Measurements from ENCODE around the gene WDR46.

WDR46 gene

DNA sequence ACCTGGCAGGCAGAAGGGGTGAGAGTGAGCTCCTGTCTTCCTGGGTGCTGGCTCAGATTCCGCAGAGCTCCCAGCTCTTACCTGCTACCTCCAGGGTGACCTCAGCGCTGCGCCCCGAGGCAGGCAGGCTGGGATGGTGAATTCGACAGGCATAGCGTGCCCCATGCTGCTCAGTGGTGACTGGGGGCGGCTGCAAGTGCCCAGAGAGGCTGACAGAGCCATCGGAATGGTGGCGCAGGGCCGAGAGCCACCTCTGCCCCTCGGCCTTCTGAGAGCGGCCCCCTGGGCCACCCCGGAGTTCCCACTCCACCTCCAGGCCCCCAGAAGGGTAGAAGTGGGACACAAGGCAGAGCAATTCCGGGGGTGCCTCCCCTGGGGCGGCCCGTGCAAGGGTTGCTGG is 15.2 kb upstream of the WDR46 start:
- POLR2A ChIA-PET = no interaction called here
- no peak for DNase-seq
- H3K9me3 ChIP-seq (ENCODE audit: control extremely low read depth in 1 of 5, control insufficient read depth in 4 of 5, insufficient read depth in 2 of 5, low read depth in 1 of 5, low read length in 4 of 5) = no peaks in the 10 kb centered on the region
- no peaks in the 10 kb centered on the region for H3K27me3 ChIP-seq (replicated peaks in 2 of 5; ENCODE audit: control insufficient read depth in 4 of 5, insufficient read depth in 5 of 5, low read length in 4 of 5)
- WGBS (ENCODE audit: insufficient coverage) = 97% methylated on average over 16 of the region's 16 CpGs
- CTCF ChIA-PET = interaction anchor here (2.1 kb wide), 1 partner anchor 14 kb away, joined by 6 read pairs; the partner anchor contains the start of gene PFDN6
- H3K4me3 ChIP-seq (ENCODE audit: control insufficient read depth in 1 of 7, extremely low read depth in 1 of 7, insufficient read depth in 4 of 7, low read depth in 2 of 7, low read length in 6 of 7) = no peak overlapping the region
- H3K36me3 ChIP-seq (ENCODE audit: control insufficient read depth in 4 of 4, insufficient read depth in 4 of 4, low read length in 3 of 4) = peaks cover 15 to 64% (median 44%) of the 10 kb centered on the region in 4 experiments
- H3K27ac ChIP-seq (ENCODE audit: insufficient read depth in 1 of 2, low read depth in 1 of 2, low read length in 2 of 2, poor library complexity in 1 of 2, severe bottlenecking in 2 of 2) = no peak overlapping the region
- H3K4me1 ChIP-seq (ENCODE audit: control extremely low read depth in 1 of 4, control insufficient read depth in 4 of 4, insufficient read depth in 4 of 4, low read length in 3 of 4) = peaks cover 0 to 16% (median 13%) of the 10 kb centered on the region in 4 experiments

DNA sequence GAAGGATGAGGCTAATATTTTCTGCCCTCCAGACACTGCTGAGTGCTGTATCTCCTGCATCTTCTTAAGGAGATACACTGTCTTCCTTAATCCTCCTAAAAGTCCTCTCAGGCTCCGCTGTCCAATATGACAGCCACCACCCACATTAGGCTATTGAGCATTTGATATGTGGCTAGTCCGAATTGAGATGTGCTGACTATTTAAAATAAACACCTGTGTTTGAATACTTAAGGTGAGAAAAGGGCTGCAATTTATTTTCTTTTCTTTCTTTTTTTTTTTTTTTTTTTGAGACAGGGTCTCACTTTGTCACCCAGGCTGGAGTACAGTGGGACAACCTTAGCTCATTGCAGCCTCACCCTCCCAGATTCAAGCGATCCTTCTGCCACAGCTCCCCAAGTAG is 12.8 kb upstream of the WDR46 start:
- whole genome bisulfite sequencing (ENCODE audit: insufficient coverage) = no CpG with 5 or more reads among the region's 3 CpGs
- no peak for DNase-seq
- ChIA-PET CTCF (interaction anchor here (1.1 to 2.4 kb wide), 4 partner anchors 10 to 117 kb away, joined by 3 to 19 read pairs (median 8); partner anchors contain the start of gene B3GALT4), POLR2A (no interaction called here)
- Histone ChIP-seq H3K27ac (ENCODE audit: insufficient read depth in 1 of 2, low read depth in 1 of 2, low read length in 2 of 2, poor library complexity in 1 of 2, severe bottlenecking in 2 of 2) (no peak overlapping the region), H3K9me3 (ENCODE audit: control extremely low read depth in 1 of 5, control insufficient read depth in 4 of 5, insufficient read depth in 2 of 5, low read depth in 1 of 5, low read length in 4 of 5) (no peaks in the 10 kb centered on the region), H3K4me3 (ENCODE audit: control insufficient read depth in 1 of 7, extremely low read depth in 1 of 7, insufficient read depth in 4 of 7, low read depth in 2 of 7, low read length in 6 of 7) (no peak overlapping the region), H3K36me3 (ENCODE audit: control insufficient read depth in 4 of 4, insufficient read depth in 4 of 4, low read length in 3 of 4) (peaks cover 13 to 51% (median 38%) of the 10 kb centered on the region in 4 experiments), H3K27me3 (replicated peaks in 2 of 5; ENCODE audit: control insufficient read depth in 4 of 5, insufficient read depth in 5 of 5, low read length in 4 of 5) (no peaks in the 10 kb centered on the region), H3K4me1 (ENCODE audit: control extremely low read depth in 1 of 4, control insufficient read depth in 4 of 4, insufficient read depth in 4 of 4, low read length in 3 of 4) (peaks cover 0 to 30% (median 26%) of the 10 kb centered on the region in 4 experiments)

DNA sequence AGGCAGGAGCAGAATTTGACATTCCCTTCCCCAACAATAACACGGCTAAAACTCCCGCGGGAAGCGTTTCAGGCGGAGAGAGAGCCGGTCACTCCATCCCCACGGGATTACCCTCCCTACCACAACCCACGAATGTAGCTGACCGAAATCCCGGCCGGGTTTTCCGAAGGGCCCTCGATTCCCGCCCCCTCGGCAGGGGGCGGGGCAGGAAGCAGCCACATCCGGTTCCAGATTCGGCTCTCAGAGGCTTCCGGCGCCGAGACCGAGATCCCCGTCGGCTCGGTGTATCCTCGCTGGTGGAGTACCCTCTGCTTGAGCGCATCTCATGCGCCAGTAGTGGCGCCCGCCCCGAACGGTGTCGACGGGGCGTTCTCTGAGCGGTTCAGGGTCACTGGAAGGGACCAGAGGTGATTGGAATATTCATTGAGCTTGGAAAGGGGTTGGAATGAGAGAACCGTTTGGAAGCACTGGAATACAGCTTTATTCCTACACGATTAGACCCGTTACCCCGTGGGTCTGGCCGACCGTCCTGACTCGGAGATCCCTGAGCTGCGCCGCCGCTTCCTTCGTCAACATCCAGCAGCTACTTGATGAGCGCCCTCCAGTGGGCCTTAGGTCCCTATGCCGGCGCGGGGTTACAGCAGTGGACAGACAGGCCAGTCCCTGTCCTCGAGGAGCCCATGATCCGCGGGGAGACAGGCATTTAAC is 10.4 kb upstream of the WDR46 start:
- no peaks in the 10 kb centered on the region for H3K9me3 ChIP-seq (ENCODE audit: control extremely low read depth in 1 of 5, control insufficient read depth in 4 of 5, insufficient read depth in 2 of 5, low read depth in 1 of 5, low read length in 4 of 5)
- H3K27me3 ChIP-seq (replicated peaks in 2 of 5; ENCODE audit: control insufficient read depth in 4 of 5, insufficient read depth in 5 of 5, low read length in 4 of 5) = no peaks in the 10 kb centered on the region
- CTCF ChIA-PET = interaction anchor here (0.8 to 5.8 kb wide), 13 partner anchors 10 to 130 kb away, joined by 3 to 96 read pairs (median 4); partner anchors contain the start of genes B3GALT4, PFDN6, RPS18 and TAPBP
- WGBS (ENCODE audit: insufficient coverage) = 0% methylated on average over 45 of the region's 54 CpGs
- H3K4me1 ChIP-seq (ENCODE audit: control extremely low read depth in 1 of 4, control insufficient read depth in 4 of 4, insufficient read depth in 4 of 4, low read length in 3 of 4) = peaks cover 0 to 31% (median 27%) of the 10 kb centered on the region in 4 experiments
- peak overlapping the region; percentile 62 to 94 (median 87) for H3K4me3 ChIP-seq (ENCODE audit: control insufficient read depth in 1 of 7, extremely low read depth in 1 of 7, insufficient read depth in 4 of 7, low read depth in 2 of 7, low read length in 6 of 7)
- H3K27ac ChIP-seq (ENCODE audit: insufficient read depth in 1 of 2, low read depth in 1 of 2, low read length in 2 of 2, poor library complexity in 1 of 2, severe bottlenecking in 2 of 2) = peak overlapping the region; percentile 81 to 93
- H3K36me3 ChIP-seq (ENCODE audit: control insufficient read depth in 4 of 4, insufficient read depth in 4 of 4, low read length in 3 of 4) = peaks cover 11 to 50% (median 39%) of the 10 kb centered on the region in 4 experiments
- POLR2A ChIA-PET = interaction anchor here (1.0 to 2.0 kb wide), 10 partner anchors 8 to 50 kb away, joined by 3 to 18 read pairs (median 6); partner anchors contain the start of genes B3GALT4, PFDN6, RPS18 and TAPBP
- peak; percentile 92 to 97 (median 97) for DNase-seq

DNA sequence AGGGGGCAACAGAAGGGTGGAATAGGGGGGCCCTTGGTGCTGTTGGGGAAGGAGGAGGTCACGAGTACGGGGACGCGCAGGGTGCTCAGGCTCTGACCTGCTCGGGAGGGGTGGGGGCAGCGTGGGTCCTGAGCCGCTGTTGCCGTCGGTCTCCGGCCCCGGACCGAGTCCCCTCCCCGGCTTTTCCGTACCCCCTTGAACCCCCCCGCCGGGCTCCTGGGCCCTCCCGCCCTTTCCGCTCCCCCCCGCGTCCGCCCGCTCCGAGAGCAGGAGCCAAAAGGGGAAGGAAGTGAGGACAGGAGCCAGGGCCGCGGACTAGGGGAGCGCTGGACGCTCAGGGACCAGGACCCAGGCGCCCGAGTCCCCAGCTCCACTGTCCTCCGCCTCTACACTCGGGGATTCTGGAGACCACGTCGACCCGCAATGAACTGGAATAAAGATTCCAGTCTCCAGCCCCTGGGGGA is 9.8 kb upstream of the WDR46 start, which contains the start of gene RGL2:
Gene RGL2 (minus strand): TSS at position 170 of the 464 bp plus-strand sequence. CDS start 332 bp downstream, outside the sequence.
- no peaks in the 10 kb centered on the region for H3K27me3 ChIP-seq (replicated peaks in 2 of 5; ENCODE audit: control insufficient read depth in 4 of 5, insufficient read depth in 5 of 5, low read length in 4 of 5)
- ChIA-PET POLR2A (interaction anchor here (1.0 to 2.0 kb wide), 9 partner anchors 8 to 46 kb away, joined by 3 to 18 read pairs (median 6); partner anchors contain the start of genes B3GALT4, PFDN6, RPS18 and TAPBP), CTCF (interaction anchor here (0.8 to 5.8 kb wide), 9 partner anchors 10 to 128 kb away, joined by 3 to 96 read pairs (median 5); partner anchors contain the start of genes B3GALT4, PFDN6, RPS18 and TAPBP)
- H3K36me3 ChIP-seq (ENCODE audit: control insufficient read depth in 4 of 4, insufficient read depth in 4 of 4, low read length in 3 of 4) = peaks cover 8 to 49% (median 38%) of the 10 kb centered on the region in 4 experiments
- H3K9me3 ChIP-seq (ENCODE audit: control extremely low read depth in 1 of 5, control insufficient read depth in 4 of 5, insufficient read depth in 2 of 5, low read depth in 1 of 5, low read length in 4 of 5) = no peaks in the 10 kb centered on the region
- WGBS (ENCODE audit: insufficient coverage) = under 1% methylated on average over 26 of the region's 34 CpGs
- H3K27ac ChIP-seq (ENCODE audit: insufficient read depth in 1 of 2, low read depth in 1 of 2, low read length in 2 of 2, poor library complexity in 1 of 2, severe bottlenecking in 2 of 2) = peak within 1 kb of the TSS; percentile 81 to 93
- peak in 2 of 3 donors; percentile 84 to 88 for DNase-seq
- H3K4me3 ChIP-seq (ENCODE audit: control insufficient read depth in 1 of 7, extremely low read depth in 1 of 7, insufficient read depth in 4 of 7, low read depth in 2 of 7, low read length in 6 of 7) = peak within 1 kb of the TSS; percentile 62 to 94 (median 87)
- H3K4me1 ChIP-seq (ENCODE audit: control extremely low read depth in 1 of 4, control insufficient read depth in 4 of 4, insufficient read depth in 4 of 4, low read length in 3 of 4) = peaks cover 0 to 31% (median 27%) of the 10 kb centered on the region in 4 experiments

DNA sequence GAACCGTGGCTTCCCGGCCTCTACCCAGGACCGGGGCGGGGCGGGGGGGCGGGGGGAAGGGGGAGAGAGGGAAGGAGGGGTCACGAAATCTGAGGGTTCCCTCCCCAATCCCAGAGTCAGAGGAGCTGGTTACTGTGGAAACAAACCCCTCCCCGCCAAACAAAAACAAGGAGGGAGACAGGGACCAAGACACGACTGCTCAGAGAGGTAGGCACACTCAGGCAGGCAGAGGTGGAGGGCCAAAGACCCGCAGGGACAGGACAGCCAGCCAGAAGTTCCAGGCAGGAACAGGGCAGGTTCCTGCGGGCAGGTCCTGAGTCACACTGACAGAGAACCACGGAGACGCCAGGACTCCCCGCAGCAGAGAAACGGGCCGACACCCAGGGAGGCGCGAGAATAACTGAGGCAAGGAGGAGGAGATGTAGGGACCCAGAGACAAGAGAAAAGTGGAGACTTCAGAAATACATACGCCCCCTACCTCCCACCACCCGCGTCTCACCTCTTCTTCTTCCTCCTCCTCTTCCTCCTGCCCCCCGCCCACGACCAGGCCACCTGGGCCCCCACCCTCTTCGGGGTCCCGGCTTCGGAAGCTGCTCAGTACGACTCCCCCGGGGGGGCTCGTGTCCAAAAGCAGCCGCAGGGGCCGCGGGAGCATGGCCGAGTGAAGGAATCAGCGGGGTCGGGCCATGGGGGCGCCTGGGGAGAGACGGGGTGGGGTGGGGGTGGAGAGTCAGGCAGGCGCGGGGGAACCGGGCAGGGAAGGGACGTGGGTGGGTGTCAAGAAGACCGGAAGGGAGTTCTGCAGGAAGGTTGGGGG is 9.1 kb upstream of the WDR46 start:
- H3K4me1 ChIP-seq (ENCODE audit: control extremely low read depth in 1 of 4, control insufficient read depth in 4 of 4, insufficient read depth in 4 of 4, low read length in 3 of 4) = peaks cover 0 to 31% (median 27%) of the 10 kb centered on the region in 4 experiments
- CTCF ChIA-PET = interaction anchor here (0.7 to 5.8 kb wide), 8 partner anchors 10 to 128 kb away, joined by 3 to 96 read pairs (median 4); partner anchors contain the start of genes B3GALT4, PFDN6, RPS18 and TAPBP
- WGBS (ENCODE audit: insufficient coverage) = under 1% methylated on average over 16 of the region's 42 CpGs

DNA sequence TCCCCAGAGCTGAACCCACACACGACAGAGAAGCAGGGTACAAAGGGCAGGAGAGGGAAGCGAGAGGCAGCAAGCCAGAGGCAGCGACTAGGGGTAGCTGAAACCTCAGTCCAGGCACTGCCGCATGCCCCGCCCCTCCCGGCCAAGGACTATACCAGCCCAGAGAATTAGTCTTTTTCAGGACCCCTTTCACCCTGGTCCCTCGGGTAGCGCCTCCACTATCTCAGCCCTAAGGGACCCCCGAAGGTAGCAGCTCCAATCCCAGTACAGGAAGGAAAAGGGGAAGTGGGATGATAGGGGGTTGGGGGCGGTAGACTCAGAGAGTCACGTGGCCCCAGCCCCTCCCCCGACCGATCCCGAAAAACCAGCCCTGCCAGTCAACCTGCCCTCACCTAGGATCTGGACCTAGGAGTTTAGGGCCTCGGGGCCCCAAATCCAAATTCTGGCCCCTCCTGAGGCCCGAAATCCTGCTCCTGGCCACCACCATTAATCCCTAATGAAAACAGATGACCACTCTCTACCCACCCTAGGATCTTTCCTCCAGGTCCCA is 8.4 kb upstream of the WDR46 start:
- WGBS (ENCODE audit: insufficient coverage) = 0% methylated on average over 5 of the region's 16 CpGs
- DNase-seq = peak in 2 of 3 donors; percentile 46 to 55
- peaks cover 9 to 52% (median 42%) of the 10 kb centered on the region in 4 experiments for H3K36me3 ChIP-seq (ENCODE audit: control insufficient read depth in 4 of 4, insufficient read depth in 4 of 4, low read length in 3 of 4)
- H3K9me3 ChIP-seq (ENCODE audit: control extremely low read depth in 1 of 5, control insufficient read depth in 4 of 5, insufficient read depth in 2 of 5, low read depth in 1 of 5, low read length in 4 of 5) = no peaks in the 10 kb centered on the region
- ChIA-PET POLR2A (interaction anchor here (0.6 to 2.0 kb wide), 5 partner anchors 9 to 26 kb away, joined by 3 to 4 read pairs (median 3); partner anchors contain the start of genes B3GALT4, RPS18, VPS52 and WDR46), CTCF (interaction anchor here (1.0 to 5.8 kb wide), 3 partner anchors 9 to 18 kb away, joined by 3 to 96 read pairs (median 28); partner anchors contain the start of genes B3GALT4, PFDN6 and WDR46)
- H3K27ac ChIP-seq (ENCODE audit: insufficient read depth in 1 of 2, low read depth in 1 of 2, low read length in 2 of 2, poor library complexity in 1 of 2, severe bottlenecking in 2 of 2) = peak overlapping the region; percentile 40 to 93
- H3K4me1 ChIP-seq (ENCODE audit: control extremely low read depth in 1 of 4, control insufficient read depth in 4 of 4, insufficient read depth in 4 of 4, low read length in 3 of 4) = peaks cover 0 to 31% (median 27%) of the 10 kb centered on the region in 4 experiments
- H3K4me3 ChIP-seq (ENCODE audit: control insufficient read depth in 1 of 7, extremely low read depth in 1 of 7, insufficient read depth in 4 of 7, low read depth in 2 of 7, low read length in 6 of 7) = peak overlapping the region in 6 of 7 experiments; percentile 15 to 94 (median 84)
- no peaks in the 10 kb centered on the region for H3K27me3 ChIP-seq (replicated peaks in 2 of 5; ENCODE audit: control insufficient read depth in 4 of 5, insufficient read depth in 5 of 5, low read length in 4 of 5)

More for the DNA sequence above, 9.1 kb upstream of the WDR46 start:
- peak; percentile 69 to 78 (median 77) for DNase-seq
- POLR2A ChIA-PET = interaction anchor here (0.6 to 1.9 kb wide), 9 partner anchors 9 to 46 kb away, joined by 3 to 18 read pairs (median 4); partner anchors contain the start of genes PFDN6, RPS18, TAPBP and VPS52
- H3K9me3 ChIP-seq (ENCODE audit: control extremely low read depth in 1 of 5, control insufficient read depth in 4 of 5, insufficient read depth in 2 of 5, low read depth in 1 of 5, low read length in 4 of 5) = no peaks in the 10 kb centered on the region
- no peaks in the 10 kb centered on the region for H3K27me3 ChIP-seq (replicated peaks in 2 of 5; ENCODE audit: control insufficient read depth in 4 of 5, insufficient read depth in 5 of 5, low read length in 4 of 5)
- H3K36me3 ChIP-seq (ENCODE audit: control insufficient read depth in 4 of 4, insufficient read depth in 4 of 4, low read length in 3 of 4) = peaks cover 8 to 49% (median 40%) of the 10 kb centered on the region in 4 experiments
- peak overlapping the region; percentile 62 to 94 (median 87) for H3K4me3 ChIP-seq (ENCODE audit: control insufficient read depth in 1 of 7, extremely low read depth in 1 of 7, insufficient read depth in 4 of 7, low read depth in 2 of 7, low read length in 6 of 7)
- H3K27ac ChIP-seq (ENCODE audit: insufficient read depth in 1 of 2, low read depth in 1 of 2, low read length in 2 of 2, poor library complexity in 1 of 2, severe bottlenecking in 2 of 2) = peak overlapping the region; percentile 81 to 93
